ENCODE results near the gene FGD4.
"Not testable (repeated sequence)": the region's sequence is repeated elsewhere in the genome, so short reads cannot be mapped to it uniquely, and the experiment has no call there.

The FGD4 gene

DNA sequence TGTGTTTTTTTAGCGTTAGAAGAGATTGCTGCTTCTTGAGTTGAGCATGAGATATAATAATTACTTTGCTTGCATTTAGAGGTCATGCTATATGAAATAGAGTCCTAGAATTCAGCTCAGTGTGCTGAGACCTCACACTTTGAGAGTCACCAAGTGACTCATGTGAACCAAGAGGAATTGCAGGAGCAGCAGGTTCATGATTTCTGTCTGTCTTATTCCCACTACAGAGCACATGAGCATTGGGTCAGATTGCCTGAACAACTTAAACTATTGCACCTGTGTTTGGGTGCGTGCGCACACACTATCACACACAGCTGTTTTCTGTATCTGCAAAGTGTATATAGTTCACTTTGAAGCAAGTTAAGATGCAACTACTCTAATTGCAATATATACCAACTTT is 109.3 kb downstream of the FGD4 start:
- H3K4me1 Mint-ChIP-seq: no peaks in the 10 kb centered on the region
- peaks cover 10% of the 10 kb centered on the region for H3K27me3 Mint-ChIP-seq
- H3K9me3 Mint-ChIP-seq: no peaks in the 10 kb centered on the region
- H3K36me3 Mint-ChIP-seq: no peaks in the 10 kb centered on the region
- no peak overlapping the region for H3K4me3 Mint-ChIP-seq
- H3K27ac Mint-ChIP-seq: no peak overlapping the region

DNA sequence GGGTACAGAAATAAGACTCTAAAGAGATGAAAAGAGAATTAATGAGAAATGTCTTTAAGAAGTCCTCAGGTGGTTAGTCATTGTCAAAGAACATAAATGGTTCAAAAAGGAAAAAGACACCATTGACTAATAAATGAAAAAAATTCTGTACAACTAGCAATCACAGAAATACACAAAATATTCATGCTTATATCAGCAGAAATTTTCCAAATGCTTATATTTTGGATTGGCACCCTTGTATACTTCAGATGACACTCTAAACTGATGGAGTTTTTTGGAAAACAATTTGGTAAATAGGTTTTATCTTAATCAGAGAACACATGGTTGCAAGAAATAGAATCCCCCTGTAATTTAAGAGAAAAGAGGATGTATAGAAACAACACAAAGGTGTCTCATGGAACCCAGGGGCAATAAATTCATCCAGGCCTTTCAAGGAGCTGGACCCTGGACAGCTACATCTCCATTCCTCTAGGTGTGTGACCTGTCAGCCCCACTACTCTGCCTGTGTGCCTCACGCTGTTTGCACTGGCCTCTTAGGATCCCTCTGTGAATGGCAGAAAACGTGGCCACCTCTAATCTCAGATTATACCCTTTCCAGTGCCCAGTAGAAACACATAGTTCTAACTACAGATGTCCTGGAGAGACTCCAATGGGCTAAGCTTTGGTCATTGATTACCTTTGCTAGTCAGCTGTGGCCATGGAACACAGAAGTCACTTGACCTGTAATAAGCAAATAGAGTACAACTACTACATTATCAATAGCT is 110.2 kb downstream of the FGD4 start:
- Mint-ChIP-seq H3K27me3 (peaks cover 10% of the 10 kb centered on the region), H3K4me3 (no peak overlapping the region), H3K9me3 (no peaks in the 10 kb centered on the region), H3K27ac (no peak overlapping the region), H3K4me1 (no peaks in the 10 kb centered on the region), H3K36me3 (no peaks in the 10 kb centered on the region)

DNA sequence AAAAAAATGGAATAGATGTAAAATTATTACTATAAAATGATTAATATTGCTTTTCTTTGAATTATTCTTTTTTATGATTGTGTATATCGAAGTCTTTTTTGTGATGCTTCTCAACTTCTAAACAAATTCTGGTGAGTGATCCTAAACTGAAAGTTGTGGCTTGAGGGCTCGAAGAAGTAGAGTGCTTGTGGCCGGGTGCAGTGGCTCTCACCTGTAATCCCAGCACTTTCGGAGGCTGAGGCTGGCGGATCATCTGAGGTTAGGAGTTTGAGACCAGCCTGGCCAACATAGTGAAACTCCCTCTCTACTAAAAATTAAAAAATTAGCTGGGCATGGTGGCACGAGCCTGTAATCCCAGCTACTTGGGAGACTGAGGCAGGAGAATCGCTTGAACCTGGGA is 112.6 kb downstream of the FGD4 start:
- not testable (repeated sequence) for H3K9me3 Mint-ChIP-seq, H3K4me1 Mint-ChIP-seq, H3K27ac Mint-ChIP-seq, H3K4me3 Mint-ChIP-seq, H3K36me3 Mint-ChIP-seq, H3K27me3 Mint-ChIP-seq

DNA sequence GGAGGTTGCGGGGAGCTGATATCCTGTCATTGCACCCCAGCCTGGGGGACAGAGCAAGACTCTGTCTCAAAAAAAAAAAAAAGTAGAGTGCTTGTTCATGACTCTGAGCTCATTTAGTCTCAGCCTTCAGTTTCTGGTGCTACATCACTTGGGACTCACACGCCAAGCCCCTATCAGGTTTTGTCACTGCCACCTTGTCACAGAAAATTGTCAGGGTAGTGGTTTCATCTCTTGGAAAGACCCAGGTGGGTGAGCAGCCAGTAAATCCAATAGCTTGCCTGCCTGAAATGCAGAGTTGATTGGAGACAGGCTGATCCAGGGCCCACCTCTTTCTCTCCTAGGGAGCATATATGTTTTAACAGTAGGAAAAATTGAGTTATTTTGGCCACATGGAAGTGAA is 113.0 kb downstream of the FGD4 start:
- Mint-ChIP-seq H3K36me3 (no peaks in the 10 kb centered on the region), H3K27ac (no peak overlapping the region), H3K27me3 (peaks cover 10% of the 10 kb centered on the region), H3K4me1 (no peaks in the 10 kb centered on the region), H3K4me3 (no peak overlapping the region), H3K9me3 (no peaks in the 10 kb centered on the region)

DNA sequence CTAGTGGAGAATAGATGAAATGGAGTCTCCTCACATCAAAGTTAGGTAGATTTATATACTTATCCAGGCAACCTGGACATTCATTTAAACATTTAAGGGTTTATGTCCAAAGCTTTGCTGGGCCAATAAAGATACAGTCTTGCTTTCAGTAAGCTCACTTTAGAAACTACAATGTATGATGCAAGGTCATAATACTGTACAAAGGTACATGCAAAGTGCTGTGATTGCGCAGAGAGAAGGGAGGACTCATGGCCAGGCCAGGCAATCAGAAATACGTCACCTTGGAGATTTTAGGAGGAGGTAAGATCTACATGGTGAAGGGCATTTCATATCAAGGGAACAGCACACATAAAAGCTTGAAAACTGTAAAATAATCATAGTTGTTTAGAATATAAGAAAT is 113.6 kb downstream of the FGD4 start:
- Mint-ChIP-seq H3K36me3 (no peaks in the 10 kb centered on the region), H3K27me3 (peaks cover 10% of the 10 kb centered on the region), H3K9me3 (no peaks in the 10 kb centered on the region), H3K27ac (no peak overlapping the region), H3K4me3 (no peak overlapping the region), H3K4me1 (no peaks in the 10 kb centered on the region)

DNA sequence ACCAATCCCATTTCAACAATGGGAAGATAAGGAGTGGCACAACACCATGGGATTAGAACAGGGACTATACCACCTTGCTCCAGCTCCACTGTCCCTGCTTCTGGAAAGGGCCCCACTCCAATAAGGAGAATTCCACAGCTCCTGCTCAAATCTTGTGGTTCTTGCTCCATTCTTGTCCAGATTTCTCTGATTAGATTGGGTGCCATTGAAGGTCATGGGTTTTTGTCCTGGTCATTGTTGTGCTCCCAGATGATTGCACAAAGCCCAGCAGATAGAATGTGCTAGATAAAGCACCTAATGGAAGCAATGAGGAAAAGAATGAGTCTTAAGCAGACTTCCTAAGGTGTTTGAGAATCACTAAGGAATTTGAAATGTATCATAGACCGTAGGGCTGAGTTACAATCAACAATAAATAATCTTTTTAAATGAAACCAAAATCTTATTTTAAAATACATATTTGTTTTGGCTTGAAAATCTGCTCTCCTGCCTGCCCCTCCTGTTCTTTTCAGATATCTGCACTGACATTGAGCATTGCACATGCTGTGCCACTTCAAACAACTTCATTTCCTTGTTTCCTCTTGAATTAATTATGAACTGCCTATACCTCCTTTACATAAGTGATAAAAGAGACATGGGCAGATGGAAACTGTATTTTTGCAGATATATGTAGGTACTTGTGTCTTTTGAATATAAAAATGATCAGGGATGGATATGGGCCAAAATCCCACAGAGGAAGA is 115.9 kb downstream of the FGD4 start:
- Mint-ChIP-seq H3K4me3 (no peak overlapping the region), H3K36me3 (no peaks in the 10 kb centered on the region), H3K27me3 (peaks cover 10% of the 10 kb centered on the region), H3K27ac (no peak overlapping the region), H3K4me1 (no peaks in the 10 kb centered on the region), H3K9me3 (no peaks in the 10 kb centered on the region)

DNA sequence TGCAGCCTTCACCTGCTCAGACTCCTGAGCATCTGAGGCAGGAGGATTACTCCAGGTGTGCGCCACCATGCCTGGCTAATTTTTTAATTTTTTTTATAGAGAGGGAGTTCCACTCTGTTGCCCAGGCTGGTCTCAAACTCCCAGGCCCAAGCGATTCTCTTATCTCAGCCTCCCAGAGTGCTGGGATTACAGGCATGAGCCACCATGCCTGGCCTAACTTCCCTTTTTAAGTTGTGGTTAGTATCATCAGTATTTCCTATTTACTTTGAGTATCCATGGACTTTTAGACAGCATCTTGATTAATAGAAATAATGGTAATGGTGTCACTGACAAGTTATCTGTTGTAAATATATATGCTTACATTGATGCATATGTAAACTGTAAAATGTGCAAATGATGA is 116.9 kb downstream of the FGD4 start:
- Mint-ChIP-seq H3K4me3 (no peak overlapping the region), H3K27me3 (peaks cover 5% of the 10 kb centered on the region), H3K36me3 (no peaks in the 10 kb centered on the region), H3K9me3 (no peaks in the 10 kb centered on the region), H3K27ac (no peak overlapping the region), H3K4me1 (no peaks in the 10 kb centered on the region)

DNA sequence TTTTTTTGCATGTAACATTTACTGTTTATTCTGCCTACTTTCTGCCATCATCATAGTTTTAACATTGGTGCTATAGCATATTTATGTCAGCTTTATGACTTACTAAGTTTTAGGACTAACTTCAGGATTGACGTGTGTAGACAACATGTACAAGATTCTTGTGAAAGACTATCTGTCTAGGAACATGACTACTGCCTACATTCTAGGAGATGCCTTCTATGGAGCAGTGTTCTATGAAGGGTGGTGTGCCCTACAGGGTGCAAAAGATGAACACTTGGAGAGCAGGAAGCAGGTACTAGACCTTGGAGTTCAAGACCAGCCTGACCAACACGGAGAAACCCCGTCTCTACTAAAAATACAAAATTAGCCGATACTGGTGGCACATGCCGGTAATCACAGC is 118.6 kb downstream of the FGD4 start:
- H3K4me1 Mint-ChIP-seq: peaks cover 7% of the 10 kb centered on the region
- no peaks in the 10 kb centered on the region for H3K9me3 Mint-ChIP-seq
- no peak overlapping the region for H3K27ac Mint-ChIP-seq
- H3K36me3 Mint-ChIP-seq: no peaks in the 10 kb centered on the region
- H3K27me3 Mint-ChIP-seq: peaks cover 5% of the 10 kb centered on the region
- H3K4me3 Mint-ChIP-seq: no peak overlapping the region

DNA sequence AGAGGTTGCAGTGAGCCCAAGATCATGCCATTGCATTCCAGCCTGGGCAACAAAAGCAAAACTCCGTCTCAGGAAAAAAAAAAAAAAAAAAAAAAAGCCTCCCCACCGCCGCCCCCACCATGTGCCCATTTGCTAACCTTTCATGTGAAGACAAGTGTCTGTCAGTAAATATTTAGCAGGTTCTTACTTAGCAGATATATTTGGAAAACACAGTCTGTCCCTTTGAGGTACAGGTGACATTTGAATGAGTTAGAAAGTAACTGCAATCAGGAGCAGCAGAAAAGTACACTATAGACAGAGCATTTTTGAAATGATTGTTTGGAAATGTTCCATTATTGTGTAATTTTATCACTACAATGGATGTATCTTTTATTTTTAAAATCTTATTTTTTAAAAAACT is 119.7 kb downstream of the FGD4 start:
- Mint-ChIP-seq H3K27me3 (no peaks in the 10 kb centered on the region), H3K27ac (no peak overlapping the region), H3K4me3 (no peak overlapping the region), H3K36me3 (no peaks in the 10 kb centered on the region), H3K4me1 (peaks cover 7% of the 10 kb centered on the region), H3K9me3 (no peaks in the 10 kb centered on the region)

DNA sequence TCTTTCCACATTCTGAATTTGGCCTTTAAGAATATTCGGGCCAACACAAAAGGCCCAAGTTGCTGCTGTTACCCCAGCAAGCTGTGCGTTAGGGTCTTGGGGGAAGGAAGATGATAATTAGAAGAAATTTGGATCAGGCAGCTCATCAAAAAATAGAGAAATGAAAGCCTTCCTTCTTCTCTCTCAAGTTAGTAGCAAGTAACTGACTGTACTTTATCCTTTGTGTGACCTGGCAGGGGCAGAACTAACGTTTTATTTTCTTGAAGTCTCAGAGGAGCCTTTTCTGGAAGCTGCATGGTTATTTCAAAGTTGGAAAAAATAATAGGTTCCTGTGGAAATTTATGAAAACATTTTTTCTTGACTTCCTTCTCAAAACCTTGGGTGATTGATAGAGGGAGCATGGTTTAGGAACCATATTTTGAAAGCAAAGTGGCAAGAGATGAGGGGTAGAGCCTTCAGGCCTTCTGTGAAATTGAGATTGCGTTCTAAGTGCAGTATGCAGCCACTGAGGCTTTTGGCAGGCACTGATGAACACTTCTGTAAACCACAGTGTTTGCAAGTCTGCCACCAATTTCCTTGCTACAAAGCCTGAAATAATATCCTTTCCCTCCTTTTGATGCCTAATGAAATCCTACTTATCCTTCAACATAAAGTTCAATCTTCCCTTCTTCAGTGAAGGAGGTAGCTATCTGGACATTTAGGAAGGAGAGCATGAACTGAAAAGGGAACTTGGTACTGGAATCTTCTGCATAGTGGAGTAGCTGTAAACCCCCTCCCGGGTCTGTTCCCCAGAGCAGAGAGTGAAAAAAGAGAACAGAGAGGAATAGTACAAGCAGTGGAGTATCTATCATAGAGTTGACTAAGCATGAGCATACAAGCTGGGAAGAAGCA is 123.2 kb downstream of the FGD4 start:
- no peaks in the 10 kb centered on the region for H3K36me3 Mint-ChIP-seq
- no peak overlapping the region for H3K4me3 Mint-ChIP-seq
- H3K27me3 Mint-ChIP-seq: no peaks in the 10 kb centered on the region
- no peaks in the 10 kb centered on the region for H3K9me3 Mint-ChIP-seq
- peaks cover 7% of the 10 kb centered on the region for H3K4me1 Mint-ChIP-seq
- no peak overlapping the region for H3K27ac Mint-ChIP-seq

DNA sequence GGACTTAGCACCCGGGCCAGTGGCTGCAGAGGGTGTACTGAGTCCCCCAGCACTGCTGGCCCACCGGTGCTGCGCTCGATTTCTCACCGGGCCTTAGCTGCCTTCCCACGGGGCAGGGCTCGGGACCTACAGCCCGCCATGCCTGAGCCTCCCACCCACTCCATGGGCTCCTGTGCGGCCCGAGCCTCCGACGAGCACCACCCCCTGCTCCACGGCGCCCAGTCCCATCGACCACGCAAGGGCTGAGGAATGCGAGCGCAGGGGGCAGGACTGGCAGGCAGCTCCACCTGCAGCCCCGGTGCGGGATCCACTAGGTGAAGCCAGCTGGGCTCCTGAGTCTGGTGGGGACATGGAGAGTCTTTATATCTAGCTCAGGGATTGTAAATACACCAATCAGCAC is 126.4 kb downstream of the FGD4 start:
- not testable (repeated sequence) for H3K36me3 Mint-ChIP-seq, H3K4me3 Mint-ChIP-seq, H3K27ac Mint-ChIP-seq, H3K27me3 Mint-ChIP-seq, H3K9me3 Mint-ChIP-seq, H3K4me1 Mint-ChIP-seq

DNA sequence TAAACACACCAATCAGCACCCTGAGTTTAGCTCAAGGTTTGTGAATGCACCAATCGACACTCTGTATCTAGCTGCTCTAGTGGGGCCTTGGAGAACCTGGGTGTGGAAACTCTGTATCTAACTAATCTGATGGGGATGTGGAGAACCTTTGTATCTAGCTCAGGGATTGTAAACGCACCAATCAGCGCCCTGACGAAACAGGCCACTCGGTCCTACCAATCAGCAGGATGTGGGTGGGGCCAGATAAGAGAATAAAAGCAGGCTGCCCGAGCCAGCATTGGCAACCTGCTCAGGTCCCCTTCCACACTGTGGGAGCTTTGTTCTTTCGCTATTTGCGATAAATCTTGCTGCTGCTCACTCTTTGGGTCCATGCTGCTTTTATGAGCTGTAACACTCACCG is 127.0 kb downstream of the FGD4 start:
- not testable (repeated sequence) for H3K4me1 Mint-ChIP-seq, H3K36me3 Mint-ChIP-seq, H3K27me3 Mint-ChIP-seq, H3K9me3 Mint-ChIP-seq, H3K4me3 Mint-ChIP-seq, H3K27ac Mint-ChIP-seq

DNA sequence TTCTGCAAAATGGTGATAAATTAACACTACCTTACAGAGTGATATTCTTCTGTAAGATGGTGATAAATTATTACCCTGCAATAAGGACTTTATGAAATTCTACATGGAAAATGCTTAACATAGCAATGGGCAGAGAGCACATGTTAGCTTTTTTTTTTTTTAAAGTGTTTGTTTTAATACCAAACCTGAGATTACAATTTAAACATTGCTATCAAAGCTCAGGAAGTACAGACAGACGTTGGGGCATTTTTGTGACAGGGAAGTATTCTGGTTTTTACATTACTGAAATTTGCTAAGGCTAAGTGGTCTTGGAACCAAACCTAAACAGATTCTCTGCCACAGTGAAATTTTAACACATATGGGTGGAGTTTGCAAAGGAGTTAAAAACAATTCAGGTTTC is 133.1 kb downstream of the FGD4 start:
- H3K36me3 Mint-ChIP-seq: no peaks in the 10 kb centered on the region
- peaks cover 15% of the 10 kb centered on the region for H3K4me1 Mint-ChIP-seq
- no peak overlapping the region for H3K27ac Mint-ChIP-seq
- no peaks in the 10 kb centered on the region for H3K9me3 Mint-ChIP-seq
- H3K4me3 Mint-ChIP-seq: no peak overlapping the region
- peaks cover 7% of the 10 kb centered on the region for H3K27me3 Mint-ChIP-seq

DNA sequence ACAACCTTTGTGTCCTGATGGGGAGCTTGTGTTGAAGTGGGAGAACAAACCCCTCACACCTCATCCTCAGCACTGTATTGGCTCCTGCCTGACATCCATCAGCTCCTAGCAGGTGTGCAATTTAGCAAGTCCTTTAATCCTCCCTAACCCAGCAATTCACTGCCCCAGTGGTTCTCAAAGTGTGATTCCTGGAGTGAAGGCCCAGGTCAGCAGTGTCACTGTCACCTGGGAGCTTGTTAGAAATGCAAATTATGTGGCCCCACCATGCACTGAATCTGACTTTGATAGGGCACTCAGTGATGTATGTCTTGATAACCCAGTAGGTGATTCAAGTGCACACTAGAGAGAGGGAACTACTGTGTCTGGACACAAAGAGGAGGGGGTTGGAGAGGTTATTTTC is 133.6 kb downstream of the FGD4 start:
- Mint-ChIP-seq H3K4me3 (no peak overlapping the region), H3K9me3 (no peaks in the 10 kb centered on the region), H3K27ac (no peak overlapping the region), H3K36me3 (no peaks in the 10 kb centered on the region), H3K4me1 (peaks cover 15% of the 10 kb centered on the region), H3K27me3 (peaks cover 7% of the 10 kb centered on the region)

DNA sequence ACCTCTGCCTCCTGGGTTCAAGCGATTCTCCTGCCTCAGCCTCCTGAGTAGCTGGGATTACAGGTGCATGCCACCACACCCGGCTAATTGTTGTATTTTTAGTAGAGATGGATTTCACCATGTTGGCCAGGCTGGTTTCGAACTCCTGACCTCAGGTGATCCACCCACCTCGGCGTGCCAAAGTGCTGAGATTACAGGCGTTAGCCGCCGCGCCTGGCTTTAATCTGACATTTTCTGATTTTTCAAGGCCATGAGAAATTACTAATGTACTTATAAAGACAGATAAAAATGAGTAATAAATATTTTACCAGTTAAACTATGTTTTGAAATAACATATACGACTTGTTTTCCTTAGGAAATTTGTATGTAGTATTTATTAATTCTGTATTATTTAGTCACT is 134.1 kb downstream of the FGD4 start:
- H3K4me3 Mint-ChIP-seq, H3K27me3 Mint-ChIP-seq, H3K27ac Mint-ChIP-seq, H3K36me3 Mint-ChIP-seq, H3K9me3 Mint-ChIP-seq: not testable (repeated sequence)
- peaks cover 15% of the 10 kb centered on the region for H3K4me1 Mint-ChIP-seq

DNA sequence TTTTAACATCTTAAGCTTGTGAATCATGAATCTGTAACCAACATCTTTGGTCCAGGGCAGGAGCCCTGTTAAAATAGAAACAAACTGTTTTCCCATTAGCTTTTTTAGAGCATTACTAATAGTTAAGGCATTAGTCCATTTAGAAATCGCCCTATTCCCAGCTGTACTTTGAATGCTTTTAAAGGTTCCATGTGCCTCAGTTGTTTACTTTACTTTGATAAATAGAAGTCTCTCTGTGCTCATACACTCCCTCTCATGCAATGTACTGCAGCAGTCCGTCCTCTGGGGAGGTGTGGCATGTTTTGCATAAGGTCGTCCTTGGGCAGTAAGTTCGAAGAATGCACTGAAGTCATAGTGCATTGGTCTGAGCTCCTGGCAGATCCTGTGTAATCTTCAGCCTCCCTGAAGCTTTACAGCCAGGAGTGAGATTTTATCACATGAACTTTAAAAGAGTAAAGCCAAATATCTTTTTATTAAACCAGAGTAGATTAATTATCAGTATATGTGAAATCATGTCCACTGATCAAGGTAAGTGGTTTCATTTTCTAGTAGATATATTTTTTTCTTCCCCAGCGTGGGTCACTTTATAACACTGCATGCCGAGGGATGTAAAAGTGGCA is 134.7 kb downstream of the FGD4 start:
- H3K27me3 Mint-ChIP-seq: peaks cover 10% of the 10 kb centered on the region
- peaks cover 15% of the 10 kb centered on the region for H3K4me1 Mint-ChIP-seq
- no peaks in the 10 kb centered on the region for H3K9me3 Mint-ChIP-seq
- H3K36me3 Mint-ChIP-seq: no peaks in the 10 kb centered on the region
- no peak overlapping the region for H3K4me3 Mint-ChIP-seq
- no peak overlapping the region for H3K27ac Mint-ChIP-seq
